Tongue (tissue), 2 donors: ENCODE measurements around the gene PLCH2. TPM values are rescaled to one million over a fixed set of nuclear protein-coding genes. Genes with fewer than 3 reads are reported as not detected.
A peak's percentile ranks its signal among the peaks of the same experiment; 100 is the strongest.

ENCODE experiments used
- DNase-seq: peaks from one replicate; pipeline ENCODE4 v3.0.0-alpha.2; 2015
- total RNA-seq: library from RNA; depleted of rRNA; stranded (reverse); fragments of >200 nt; gene quantifications from one replicate; pipeline ENCODE4 v1.2.3, GENCODE V29; 2014

The PLCH2 gene
- total RNA-seq, 1 donor from 2014 or later = 11.8 TPM

GRCh38 chr1:2515763-2516080, 39.6 kb downstream of the PLCH2 start:
- DNase-seq = no peak

DNA sequence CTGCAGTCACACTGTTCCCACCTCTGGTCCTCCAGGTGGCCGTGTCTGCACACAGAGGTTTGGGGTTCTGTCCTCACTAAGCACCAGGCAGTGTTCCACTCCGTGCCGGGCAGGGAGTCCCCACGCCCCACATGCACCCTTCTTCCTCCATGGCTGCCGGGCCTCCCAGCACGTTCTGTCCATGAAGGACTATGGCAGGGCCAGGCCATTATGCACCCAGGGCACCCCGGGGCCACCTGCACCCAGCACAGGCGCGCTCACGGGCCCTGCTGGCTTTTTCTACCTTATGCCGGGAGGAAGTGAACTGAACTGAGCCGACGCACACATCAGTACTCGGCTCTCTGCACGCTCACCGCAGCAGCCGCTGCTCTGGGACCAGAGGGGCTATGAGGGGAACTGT, 40.0 kb downstream of the PLCH2 start:
- DNase-seq = no peak

DNA sequence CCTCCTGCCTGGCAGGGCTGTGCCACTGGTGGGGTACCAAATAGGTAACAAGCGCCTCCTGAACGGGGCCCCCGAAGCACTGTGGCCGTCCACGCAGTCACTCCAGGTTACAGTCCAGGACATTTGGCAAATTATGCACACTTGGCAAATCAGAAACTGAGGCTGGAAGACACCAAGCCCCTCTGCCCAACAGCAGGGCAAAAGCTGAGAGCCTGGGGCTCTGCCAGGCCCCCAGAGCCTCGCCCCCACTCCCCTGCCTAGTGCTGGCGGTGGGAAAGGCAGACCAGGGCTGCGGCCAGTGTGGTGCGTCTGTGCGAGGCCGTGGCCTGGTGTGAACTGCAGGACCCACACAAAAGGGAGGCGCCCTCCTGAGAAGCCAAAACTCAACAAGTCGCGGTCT, 40.9 kb downstream of the PLCH2 start:
- no peak for DNase-seq

DNA sequence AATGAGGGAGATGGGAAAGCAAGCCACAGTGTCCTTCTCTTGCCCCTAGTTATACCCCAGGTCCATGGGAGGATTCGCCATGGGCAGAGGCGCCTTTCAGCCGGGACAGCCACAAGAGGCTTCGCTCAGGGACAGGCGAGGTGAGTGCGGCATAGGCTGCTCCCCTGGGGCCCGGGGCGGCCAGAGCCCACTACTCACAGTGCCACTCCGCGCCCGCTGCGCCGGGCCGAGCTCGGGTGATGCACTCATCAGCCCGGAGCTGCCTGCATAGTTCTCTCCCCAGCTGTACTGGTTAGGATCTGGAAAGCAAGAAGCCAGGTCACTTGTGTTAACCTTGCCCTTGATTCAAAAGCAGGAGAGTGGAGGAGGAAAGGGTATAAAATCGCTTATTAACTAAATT, 41.9 kb downstream of the PLCH2 start:
- DNase-seq = no peak

DNA sequence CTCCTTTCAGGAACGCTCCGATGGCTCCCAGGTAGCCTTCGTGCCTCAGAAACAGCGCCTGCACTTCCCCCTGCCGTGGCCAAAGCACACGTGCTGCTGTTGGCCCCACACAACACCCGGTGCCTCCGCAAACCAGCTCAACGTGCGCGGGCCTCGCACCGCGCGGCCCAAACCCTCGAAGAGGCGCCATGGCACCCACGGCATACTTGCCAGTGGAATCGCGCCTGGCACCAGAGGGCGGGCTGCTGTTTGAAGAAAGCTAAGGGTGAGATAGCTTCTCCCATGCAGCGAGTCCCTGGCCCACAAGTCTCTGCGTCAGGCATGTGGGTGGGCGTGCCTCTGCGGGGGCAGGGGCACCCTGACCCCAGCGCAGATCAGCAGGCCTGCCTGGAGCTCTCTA, 42.4 kb downstream of the PLCH2 start:
- DNase-seq = no peak

DNA sequence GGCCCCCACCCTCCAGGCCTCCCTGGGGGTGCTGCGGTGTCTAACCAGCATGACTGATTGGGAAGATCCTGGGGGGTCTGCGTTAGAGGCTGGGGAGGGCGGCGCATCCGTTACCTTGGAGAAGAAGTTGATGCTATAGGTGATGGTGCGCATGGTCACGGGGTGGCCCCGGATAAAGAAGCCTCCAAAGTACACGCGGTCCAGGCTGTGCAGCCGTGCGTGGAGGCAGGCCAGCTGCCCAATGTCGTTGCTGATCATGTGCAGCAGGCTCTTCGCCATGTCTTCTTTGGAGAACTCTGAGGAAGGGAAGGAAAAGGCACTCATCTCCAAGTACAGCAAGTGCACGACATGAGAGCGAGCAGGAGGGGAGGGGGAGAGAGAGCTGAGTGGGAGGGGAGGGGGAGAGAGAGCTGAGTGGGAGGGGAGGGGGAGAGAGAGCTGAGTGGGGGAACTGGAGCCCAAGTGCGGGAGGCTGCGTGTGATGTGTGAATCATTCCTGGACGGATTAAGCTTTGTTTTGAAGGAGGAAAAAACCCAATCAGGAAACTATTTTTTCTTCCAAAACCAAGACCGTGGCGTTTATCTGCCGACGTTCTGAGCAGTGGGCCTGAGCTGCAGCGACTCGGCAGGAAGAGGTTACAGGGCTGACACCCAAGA, 43.1 kb downstream of the PLCH2 start:
- no peak for DNase-seq

GRCh38 chr1:2519729-2520128, 43.6 kb downstream of the PLCH2 start:
- DNase-seq = no peak

GRCh38 chr1:2520206-2520605, 44.1 kb downstream of the PLCH2 start:
- no peak for DNase-seq

- no peak for DNase-seq
Observed at GRCh38 chr1:2520806-2521205, 44.7 kb downstream of the PLCH2 start.

DNA sequence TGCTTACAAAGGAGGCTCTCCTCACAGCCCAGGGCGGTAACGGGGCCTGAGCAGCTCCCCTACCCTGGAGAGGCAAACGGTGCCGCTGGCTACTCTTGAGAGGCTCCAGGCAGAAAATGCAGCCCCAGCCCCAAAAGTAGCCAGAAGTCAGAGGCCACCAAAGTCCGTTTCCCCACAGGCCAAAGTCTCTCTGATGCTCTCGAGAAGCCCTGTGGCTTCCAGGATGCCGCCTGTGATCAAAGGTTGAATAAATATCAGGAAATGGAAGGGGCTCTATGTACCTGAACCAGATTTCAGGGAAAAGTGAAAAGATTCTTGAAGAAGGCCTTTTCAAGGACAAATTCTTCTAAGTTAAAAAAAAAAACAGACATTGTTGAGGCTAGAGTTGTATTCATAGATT, 46.1 kb downstream of the PLCH2 start:
- DNase-seq = no peak

DNA sequence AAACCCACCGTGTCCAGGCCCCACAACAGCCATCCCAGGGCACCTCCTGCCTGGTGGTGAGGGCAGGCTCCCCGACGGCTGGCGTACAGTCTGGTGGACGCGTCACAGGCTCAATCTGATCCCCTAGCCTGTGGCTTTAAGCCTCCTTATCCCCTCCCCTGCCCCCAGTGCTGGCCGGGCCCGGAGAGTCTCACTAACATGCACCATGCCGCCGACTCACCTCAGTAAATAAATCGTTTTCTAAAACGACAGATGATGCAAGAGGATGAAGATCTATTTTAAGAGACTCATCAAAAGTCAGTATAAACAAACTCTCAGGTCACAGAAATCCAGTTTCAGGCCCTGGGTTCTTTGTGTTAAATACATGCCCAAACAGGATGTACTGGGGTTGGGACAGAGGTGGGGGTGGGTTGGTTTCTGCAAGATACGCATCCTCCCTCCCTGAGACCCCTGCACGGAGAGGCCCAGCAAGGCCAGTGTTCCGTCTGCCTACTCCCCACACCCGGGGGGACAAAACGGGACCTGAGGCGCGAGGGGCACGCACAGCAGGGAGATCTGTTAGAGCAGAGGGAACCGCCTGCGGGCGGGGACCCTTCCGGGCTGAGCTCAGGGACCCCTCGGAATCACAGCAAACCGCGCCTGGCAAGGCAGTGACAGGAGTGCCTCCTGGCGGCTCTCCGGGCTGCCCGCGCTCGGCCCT, 47.3 kb downstream of the PLCH2 start:
- no peak for DNase-seq

DNA sequence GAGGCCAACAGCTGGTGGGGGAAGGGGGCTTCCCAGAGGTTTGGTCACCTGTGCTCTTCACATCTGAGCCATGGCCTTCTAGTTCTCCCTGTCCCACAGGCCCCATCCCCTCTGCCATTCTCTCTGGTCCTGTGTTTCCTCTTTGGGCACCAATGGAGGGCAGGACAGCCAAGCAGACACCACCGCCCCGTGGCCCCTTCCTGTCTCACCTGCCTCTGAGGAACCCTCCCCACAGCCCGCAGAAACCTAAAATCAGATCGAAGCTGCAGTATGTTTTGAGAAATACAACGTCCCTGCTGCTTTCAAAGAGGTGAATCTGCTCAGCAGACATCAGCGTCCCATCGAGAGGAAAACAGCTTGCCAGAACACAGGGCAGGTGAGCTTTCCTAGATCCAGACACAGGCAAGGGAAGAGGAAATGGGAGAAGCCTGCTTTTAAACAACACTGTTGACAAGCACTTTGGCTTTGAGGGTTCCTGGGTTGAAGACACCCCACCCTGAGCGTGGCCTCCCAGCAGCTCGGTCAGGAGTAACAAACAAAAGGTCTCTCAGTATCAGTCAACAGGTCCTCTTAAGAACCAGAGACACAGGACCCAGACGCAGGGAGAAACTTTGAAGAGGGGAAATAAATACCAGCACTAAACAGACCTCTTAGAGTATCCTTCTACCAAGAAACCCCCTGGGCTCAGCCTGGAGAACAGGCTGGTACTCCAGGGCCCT, 48.0 kb downstream of the PLCH2 start:
- no peak for DNase-seq

- DNase-seq = no peak
Observed at GRCh38 chr1:2525572-2525919, 49.5 kb downstream of the PLCH2 start.

- peak; percentile 97 for DNase-seq
Observed at GRCh38 chr1:2525920-2526823, 50.1 kb downstream of the PLCH2 start, which contains the start of gene PANK4. TSS of gene PANK4 (minus strand) at chr1:2526596. CDS start at chr1:2526587, 9 bp downstream.

GRCh38 chr1:2526824-2527555, 50.9 kb downstream of the PLCH2 start:
- peak; percentile 84 for DNase-seq

- DNase-seq = no peak
Observed at GRCh38 chr1:2527556-2527860, 51.4 kb downstream of the PLCH2 start.

- no peak for DNase-seq
Observed at GRCh38 chr1:2528016-2528415, 51.9 kb downstream of the PLCH2 start.

- no peak for DNase-seq
Observed at GRCh38 chr1:2528611-2528965, 52.5 kb downstream of the PLCH2 start.

- no peak for DNase-seq
Observed at GRCh38 chr1:2528966-2529783, 53.1 kb downstream of the PLCH2 start.

- no peak for DNase-seq
Observed at GRCh38 chr1:2529784-2530512, 53.9 kb downstream of the PLCH2 start, which contains the start of gene HES5. TSS of gene HES5 (minus strand) at chr1:2530263. CDS start at chr1:2530164, 99 bp downstream.
